Nephron (organoid): Measurements from ENCODE around the gene JAZF1.
A peak's percentile ranks its signal among the peaks of the same experiment; 100 is the strongest.

Experiments
- H3K27ac Mint-ChIP-seq, 3 experiments: 2 replicates each; pipeline ENCODE4 v1.8.0; 2020; ENCODE audit warnings: mixed read lengths in 3 of 3, mild to moderate bottlenecking in 2 of 3, moderate library complexity in 1 of 3
- H3K27me3 Mint-ChIP-seq: 2 replicates; pipeline ENCODE4 v1.8.0; 2021; ENCODE audit warnings: low read depth, mild to moderate bottlenecking, moderate library complexity, mixed read lengths
- H3K36me3 Mint-ChIP-seq: 2 replicates; pipeline ENCODE4 v1.8.0; 2020; ENCODE audit warnings: low read depth, mixed read lengths
- H3K4me1 Mint-ChIP-seq: 2 replicates; pipeline ENCODE4 v1.8.0; 2020; ENCODE audit warnings: mixed read lengths
- H3K4me3 Mint-ChIP-seq, 3 experiments: 2 replicates each; pipeline ENCODE4 v1.8.0; 2020; ENCODE audit warnings: mild to moderate bottlenecking in 3 of 3, mixed read lengths in 3 of 3, moderate library complexity in 2 of 3
- H3K9me3 Mint-ChIP-seq: 2 replicates; pipeline ENCODE4 v1.8.0; 2020; ENCODE audit warnings: mixed read lengths
- TF ChIP-seq, protein P1 (sequence below), 3 experiments: fragments of 200-600 bp; sonication (generic); IDR thresholded peaks; one replicate each; pipeline ENCODE4 v1.5.0; 2021; ENCODE audit warnings: antibody characterized with exemption in 3 of 3; ENCODE audit not compliant: unreplicated experiment in 3 of 3

Gene JAZF1

DNA sequence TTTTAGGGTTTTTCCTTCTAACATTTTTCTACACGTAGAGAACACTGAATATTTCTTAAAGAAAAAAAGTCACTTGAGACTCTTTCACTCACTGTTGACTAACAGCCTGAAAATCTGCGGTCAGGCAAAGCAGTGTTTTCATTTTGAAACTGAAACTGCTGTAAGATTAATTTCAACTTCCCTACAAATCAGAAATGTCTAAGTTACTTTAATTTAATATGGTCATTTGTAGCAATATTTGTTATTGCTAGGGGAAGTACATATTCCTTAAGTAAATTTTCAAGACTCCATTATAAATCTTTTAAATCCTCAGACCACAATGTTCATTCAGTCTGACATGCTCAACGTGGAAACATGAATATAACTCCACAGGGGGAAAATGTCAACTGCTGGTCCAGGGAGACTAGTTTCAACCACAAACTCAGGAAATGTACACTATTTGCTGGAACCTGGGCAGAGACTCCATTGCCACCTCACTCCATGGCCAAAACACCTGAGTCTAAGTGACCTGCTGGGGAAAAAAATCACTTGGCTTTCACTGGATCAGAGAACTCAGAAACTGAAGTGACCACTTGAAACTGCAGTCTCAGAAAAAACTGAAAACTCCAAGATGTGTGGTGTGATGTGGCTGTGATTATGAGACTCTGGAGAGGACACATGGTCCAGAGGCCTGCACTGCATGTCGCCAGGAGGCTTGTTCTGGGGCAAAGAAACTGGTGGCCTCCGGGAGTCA lies 279.4 kb downstream of the JAZF1 start:
- Mint-ChIP-seq H3K9me3 (no peaks in the 10 kb centered on the region), H3K27ac (peak overlapping the region in 2 of 3 experiments; percentile 31 to 60), H3K4me1 (no peaks in the 10 kb centered on the region), H3K36me3 (no peaks in the 10 kb centered on the region), H3K4me3 (no peak overlapping the region), H3K27me3 (peaks cover 4% of the 10 kb centered on the region)
- TF ChIP-seq, protein P1, sequence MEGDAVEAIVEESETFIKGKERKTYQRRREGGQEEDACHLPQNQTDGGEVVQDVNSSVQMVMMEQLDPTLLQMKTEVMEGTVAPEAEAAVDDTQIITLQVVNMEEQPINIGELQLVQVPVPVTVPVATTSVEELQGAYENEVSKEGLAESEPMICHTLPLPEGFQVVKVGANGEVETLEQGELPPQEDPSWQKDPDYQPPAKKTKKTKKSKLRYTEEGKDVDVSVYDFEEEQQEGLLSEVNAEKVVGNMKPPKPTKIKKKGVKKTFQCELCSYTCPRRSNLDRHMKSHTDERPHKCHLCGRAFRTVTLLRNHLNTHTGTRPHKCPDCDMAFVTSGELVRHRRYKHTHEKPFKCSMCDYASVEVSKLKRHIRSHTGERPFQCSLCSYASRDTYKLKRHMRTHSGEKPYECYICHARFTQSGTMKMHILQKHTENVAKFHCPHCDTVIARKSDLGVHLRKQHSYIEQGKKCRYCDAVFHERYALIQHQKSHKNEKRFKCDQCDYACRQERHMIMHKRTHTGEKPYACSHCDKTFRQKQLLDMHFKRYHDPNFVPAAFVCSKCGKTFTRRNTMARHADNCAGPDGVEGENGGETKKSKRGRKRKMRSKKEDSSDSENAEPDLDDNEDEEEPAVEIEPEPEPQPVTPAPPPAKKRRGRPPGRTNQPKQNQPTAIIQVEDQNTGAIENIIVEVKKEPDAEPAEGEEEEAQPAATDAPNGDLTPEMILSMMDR (IDR thresholded peaks at IDR 0.05; ENCODE audit: unreplicated experiment in 3 of 3) = no peak

DNA sequence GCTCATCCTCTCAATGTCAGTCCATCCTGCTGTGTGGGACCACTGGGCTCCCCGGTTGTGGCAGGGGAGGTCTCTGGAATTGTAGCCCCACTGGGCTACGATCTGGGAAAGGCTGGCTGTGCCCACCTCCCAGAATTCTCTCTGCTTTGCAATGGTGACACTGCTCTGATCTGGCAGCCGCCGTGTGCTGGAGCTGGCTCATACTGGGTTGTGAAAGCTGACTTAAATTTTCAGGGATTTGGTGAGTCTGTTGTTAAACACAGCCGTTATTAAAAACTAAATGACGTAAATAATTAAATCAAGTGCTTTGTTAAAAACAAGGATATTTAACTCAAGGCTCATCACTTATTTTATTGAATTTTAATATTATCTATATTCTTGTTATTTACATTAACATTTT lies 280.6 kb downstream of the JAZF1 start:
- Mint-ChIP-seq H3K4me1 (no peaks in the 10 kb centered on the region), H3K27ac (no peak overlapping the region), H3K4me3 (no peak overlapping the region), H3K9me3 (no peaks in the 10 kb centered on the region), H3K36me3 (no peaks in the 10 kb centered on the region), H3K27me3 (peaks cover 3% of the 10 kb centered on the region)
- TF ChIP-seq, protein P1 (IDR thresholded peaks at IDR 0.05; ENCODE audit: unreplicated experiment in 3 of 3) = no peak

DNA sequence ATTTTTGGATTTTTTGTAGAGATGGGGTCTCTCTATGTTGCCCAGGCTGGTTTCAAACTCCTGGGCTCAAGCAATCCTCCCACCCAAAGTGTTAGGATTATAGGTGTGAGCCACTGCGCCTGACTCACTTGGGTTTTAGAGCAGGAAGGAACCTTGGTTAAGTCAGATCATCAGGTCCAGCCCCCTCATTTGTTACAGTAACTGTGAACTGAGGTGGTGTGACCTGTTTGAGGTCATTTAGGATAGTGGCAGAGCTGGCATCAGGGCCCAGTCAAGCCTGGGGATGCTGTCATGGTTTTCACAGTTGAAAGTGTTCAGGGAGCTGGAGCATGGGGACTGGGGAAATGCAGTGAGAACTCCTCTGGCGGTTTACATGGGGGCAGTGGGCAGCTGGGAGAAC lies 281.0 kb downstream of the JAZF1 start:
- TF ChIP-seq, protein P1 (IDR thresholded peaks at IDR 0.05; ENCODE audit: unreplicated experiment in 3 of 3) = no peak
- H3K4me3 Mint-ChIP-seq = no peak overlapping the region
- no peak overlapping the region for H3K27ac Mint-ChIP-seq
- no peaks in the 10 kb centered on the region for H3K9me3 Mint-ChIP-seq
- H3K27me3 Mint-ChIP-seq = no peaks in the 10 kb centered on the region
- no peaks in the 10 kb centered on the region for H3K36me3 Mint-ChIP-seq
- no peaks in the 10 kb centered on the region for H3K4me1 Mint-ChIP-seq

DNA sequence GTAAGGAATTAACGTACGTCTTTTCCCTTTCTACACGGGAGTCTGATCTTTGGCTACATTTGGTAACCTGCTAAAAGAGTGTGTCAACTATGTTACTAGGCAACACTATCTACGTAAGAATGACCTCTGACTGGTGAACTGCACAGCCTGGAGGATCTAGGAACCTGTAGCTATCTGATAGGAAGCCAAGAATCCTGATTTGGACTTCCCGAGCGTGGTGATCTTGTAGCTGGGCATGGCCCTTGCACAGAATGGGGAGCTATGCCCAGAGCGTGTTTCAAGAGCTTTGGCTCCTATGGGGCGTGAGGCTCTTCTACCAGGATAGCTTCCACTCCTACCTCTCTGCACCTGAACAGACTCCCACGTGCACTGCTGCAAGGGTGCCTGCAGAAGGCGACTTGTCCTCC lies 283.2 kb downstream of the JAZF1 start:
- Mint-ChIP-seq H3K27ac (no peak overlapping the region), H3K27me3 (no peaks in the 10 kb centered on the region), H3K4me3 (no peak overlapping the region), H3K9me3 (no peaks in the 10 kb centered on the region), H3K4me1 (no peaks in the 10 kb centered on the region), H3K36me3 (no peaks in the 10 kb centered on the region)
- TF ChIP-seq, protein P1 (IDR thresholded peaks at IDR 0.05; ENCODE audit: unreplicated experiment in 3 of 3) = no peak

DNA sequence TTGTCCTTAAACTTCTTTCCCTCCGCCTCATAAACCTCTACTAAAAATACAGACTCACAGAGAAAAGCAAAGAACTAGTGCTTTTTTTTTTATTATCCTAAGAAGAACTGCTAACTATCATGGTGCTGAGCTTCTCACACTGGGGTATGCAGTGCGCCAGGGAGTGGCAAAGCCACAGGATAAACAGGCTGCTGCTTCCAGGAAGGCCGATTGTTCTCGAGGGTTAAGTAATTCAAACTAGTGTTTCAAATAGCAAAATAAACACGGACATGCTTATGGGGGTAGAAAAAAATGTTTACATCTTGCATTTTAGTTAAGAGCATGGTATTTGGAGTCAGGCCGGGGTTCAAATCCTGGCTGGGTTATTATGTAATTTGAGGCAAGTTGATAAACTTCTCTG lies 283.6 kb downstream of the JAZF1 start:
- Mint-ChIP-seq H3K4me3 (no peak overlapping the region), H3K9me3 (no peaks in the 10 kb centered on the region), H3K27ac (no peak overlapping the region), H3K4me1 (no peaks in the 10 kb centered on the region), H3K36me3 (no peaks in the 10 kb centered on the region), H3K27me3 (no peaks in the 10 kb centered on the region)
- TF ChIP-seq, protein P1 (IDR thresholded peaks at IDR 0.05; ENCODE audit: unreplicated experiment in 3 of 3) = no peak

DNA sequence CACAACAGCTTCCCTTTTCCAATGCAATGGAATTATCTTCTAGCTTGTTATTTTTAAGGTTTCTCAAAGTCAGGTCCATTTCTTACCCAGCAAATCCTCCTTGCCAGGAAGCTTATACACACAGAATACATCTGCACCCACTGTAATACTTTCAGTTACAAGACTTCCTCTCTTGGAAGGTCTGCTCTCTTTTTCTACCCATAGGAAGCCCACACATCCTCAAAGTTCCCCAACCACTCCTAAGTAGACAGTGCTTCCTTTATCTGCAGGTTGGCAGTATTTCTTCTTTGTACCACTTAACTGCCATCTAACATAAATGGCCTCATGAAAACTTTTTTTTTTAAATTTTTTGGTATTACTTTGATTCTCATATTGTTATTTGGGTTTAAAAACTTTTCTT lies 285.0 kb downstream of the JAZF1 start:
- H3K27ac Mint-ChIP-seq = no peak overlapping the region
- no peaks in the 10 kb centered on the region for H3K4me1 Mint-ChIP-seq
- no peaks in the 10 kb centered on the region for H3K27me3 Mint-ChIP-seq
- H3K4me3 Mint-ChIP-seq = no peak overlapping the region
- H3K36me3 Mint-ChIP-seq = no peaks in the 10 kb centered on the region
- TF ChIP-seq, protein P1 (IDR thresholded peaks at IDR 0.05; ENCODE audit: unreplicated experiment in 3 of 3) = no peak
- no peaks in the 10 kb centered on the region for H3K9me3 Mint-ChIP-seq
